ENCODE data around the gene SMOC1.

SMOC1 gene

GRCh38 chr14:70033116-70033515, 153.9 kb downstream of the SMOC1 start:
- H4K20me1 ChIP-seq (ENCODE audit: insufficient read depth, low read length), result no peaks in the 10 kb centered on the region
- no peak overlapping the region for H3K4me2 ChIP-seq (ENCODE audit: low read length)
- no peaks in the 10 kb centered on the region for H3F3A ChIP-seq (ENCODE audit: insufficient read depth, low read length)
- no peaks in the 10 kb centered on the region for H3K36me3 ChIP-seq (ENCODE audit: insufficient read depth, low read length)
- no peaks in the 10 kb centered on the region for H3K4me1 ChIP-seq (ENCODE audit: insufficient read depth, low read length, severe bottlenecking)
- no peak overlapping the region for H3K9ac ChIP-seq (ENCODE audit: low read length)
- no peaks in the 10 kb centered on the region for H3K9me3 ChIP-seq (ENCODE audit: low read length)
- H2AFZ ChIP-seq (ENCODE audit: low read length), result no peak overlapping the region
- no peak overlapping the region for H3K27ac ChIP-seq (ENCODE audit: low read depth, low read length, poor library complexity, severe bottlenecking)
- H3K27me3 ChIP-seq (ENCODE audit: insufficient read depth, low read length), result no peaks in the 10 kb centered on the region; the same call in 1 of the 2 replicates
- H3K79me2 ChIP-seq (ENCODE audit: insufficient read depth, low read length), result no peaks in the 10 kb centered on the region
- TF ChIP-seq EZH2 (IDR thresholded peaks at IDR 0.05; ENCODE audit: borderline replicate concordance, low read length), result no peak
- no peak overlapping the region for H3K4me3 ChIP-seq (ENCODE audit: low read depth, low read length, poor library complexity, severe bottlenecking)
- no peaks in the 10 kb centered on the region for H3K9me2 ChIP-seq (ENCODE audit: low read depth, low read length)

GRCh38 chr14:70033561-70033960, 154.3 kb downstream of the SMOC1 start:
- no peaks in the 10 kb centered on the region for H4K20me1 ChIP-seq (ENCODE audit: insufficient read depth, low read length)
- no peaks in the 10 kb centered on the region; the same call in 1 of the 2 replicates for H3K27me3 ChIP-seq (ENCODE audit: insufficient read depth, low read length)
- H3F3A ChIP-seq (ENCODE audit: insufficient read depth, low read length), result no peaks in the 10 kb centered on the region
- TF ChIP-seq CTCF (IDR thresholded peaks at IDR 0.05; ENCODE audit: low read length), result no peak
- no peak for TF ChIP-seq EZH2 (IDR thresholded peaks at IDR 0.05; ENCODE audit: borderline replicate concordance, low read length)
- no peaks in the 10 kb centered on the region for H3K9me2 ChIP-seq (ENCODE audit: low read depth, low read length)
- H3K9ac ChIP-seq (ENCODE audit: low read length), result no peak overlapping the region
- no peak overlapping the region for H3K4me3 ChIP-seq (ENCODE audit: low read depth, low read length, poor library complexity, severe bottlenecking)
- H3K9me3 ChIP-seq (ENCODE audit: low read length), result no peaks in the 10 kb centered on the region
- H3K4me1 ChIP-seq (ENCODE audit: insufficient read depth, low read length, severe bottlenecking), result no peaks in the 10 kb centered on the region
- H3K4me2 ChIP-seq (ENCODE audit: low read length), result no peak overlapping the region
- H3K36me3 ChIP-seq (ENCODE audit: insufficient read depth, low read length), result no peaks in the 10 kb centered on the region
- no peak overlapping the region for H2AFZ ChIP-seq (ENCODE audit: low read length)
- no peaks in the 10 kb centered on the region for H3K79me2 ChIP-seq (ENCODE audit: insufficient read depth, low read length)
- H3K27ac ChIP-seq (ENCODE audit: low read depth, low read length, poor library complexity, severe bottlenecking), result no peak overlapping the region

GRCh38 chr14:70034257-70034656, 155.0 kb downstream of the SMOC1 start:
- no peaks in the 10 kb centered on the region for H3K4me1 ChIP-seq (ENCODE audit: insufficient read depth, low read length, severe bottlenecking)
- no peaks in the 10 kb centered on the region; the same call in 1 of the 2 replicates for H3K27me3 ChIP-seq (ENCODE audit: insufficient read depth, low read length)
- no peaks in the 10 kb centered on the region for H3K9me3 ChIP-seq (ENCODE audit: low read length)
- H3K79me2 ChIP-seq (ENCODE audit: insufficient read depth, low read length), result no peaks in the 10 kb centered on the region
- H3K4me2 ChIP-seq (ENCODE audit: low read length), result no peak overlapping the region
- H3F3A ChIP-seq (ENCODE audit: insufficient read depth, low read length), result no peaks in the 10 kb centered on the region
- no peak overlapping the region for H2AFZ ChIP-seq (ENCODE audit: low read length)
- H3K4me3 ChIP-seq (ENCODE audit: low read depth, low read length, poor library complexity, severe bottlenecking), result no peak overlapping the region
- no peak overlapping the region for H3K27ac ChIP-seq (ENCODE audit: low read depth, low read length, poor library complexity, severe bottlenecking)
- H3K36me3 ChIP-seq (ENCODE audit: insufficient read depth, low read length), result no peaks in the 10 kb centered on the region
- no peak overlapping the region for H3K9ac ChIP-seq (ENCODE audit: low read length)
- H3K9me2 ChIP-seq (ENCODE audit: low read depth, low read length), result no peaks in the 10 kb centered on the region
- no peaks in the 10 kb centered on the region for H4K20me1 ChIP-seq (ENCODE audit: insufficient read depth, low read length)
- no peak for TF ChIP-seq EZH2 (IDR thresholded peaks at IDR 0.05; ENCODE audit: borderline replicate concordance, low read length)
- TF ChIP-seq CTCF (IDR thresholded peaks at IDR 0.05; ENCODE audit: low read length), result no peak

GRCh38 chr14:70036665-70037064, 157.4 kb downstream of the SMOC1 start:
- no peaks in the 10 kb centered on the region for H3K79me2 ChIP-seq (ENCODE audit: insufficient read depth, low read length)
- H3K4me2 ChIP-seq (ENCODE audit: low read length), result no peak overlapping the region
- no peak overlapping the region for H3K27ac ChIP-seq (ENCODE audit: low read depth, low read length, poor library complexity, severe bottlenecking)
- H3K9me3 ChIP-seq (ENCODE audit: low read length), result no peaks in the 10 kb centered on the region
- H3F3A ChIP-seq (ENCODE audit: insufficient read depth, low read length), result no peaks in the 10 kb centered on the region
- H4K20me1 ChIP-seq (ENCODE audit: insufficient read depth, low read length), result no peaks in the 10 kb centered on the region
- TF ChIP-seq EZH2 (IDR thresholded peaks at IDR 0.05; ENCODE audit: borderline replicate concordance, low read length) (no peak), CTCF (IDR thresholded peaks at IDR 0.05; ENCODE audit: low read length) (no peak)
- no peaks in the 10 kb centered on the region for H3K36me3 ChIP-seq (ENCODE audit: insufficient read depth, low read length)
- no peaks in the 10 kb centered on the region for H3K4me1 ChIP-seq (ENCODE audit: insufficient read depth, low read length, severe bottlenecking)
- H3K27me3 ChIP-seq (ENCODE audit: insufficient read depth, low read length), result no peaks in the 10 kb centered on the region; the same call in 1 of the 2 replicates
- no peaks in the 10 kb centered on the region for H3K9me2 ChIP-seq (ENCODE audit: low read depth, low read length)
- H3K4me3 ChIP-seq (ENCODE audit: low read depth, low read length, poor library complexity, severe bottlenecking), result no peak overlapping the region
- no peak overlapping the region for H2AFZ ChIP-seq (ENCODE audit: low read length)
- H3K9ac ChIP-seq (ENCODE audit: low read length), result no peak overlapping the region
